ENCODE results near the gene SP110.
"Not testable (repeated sequence)": the region's sequence is repeated elsewhere in the genome, so short reads cannot be mapped to it uniquely, and the experiment has no call there.

The SP110 gene

DNA sequence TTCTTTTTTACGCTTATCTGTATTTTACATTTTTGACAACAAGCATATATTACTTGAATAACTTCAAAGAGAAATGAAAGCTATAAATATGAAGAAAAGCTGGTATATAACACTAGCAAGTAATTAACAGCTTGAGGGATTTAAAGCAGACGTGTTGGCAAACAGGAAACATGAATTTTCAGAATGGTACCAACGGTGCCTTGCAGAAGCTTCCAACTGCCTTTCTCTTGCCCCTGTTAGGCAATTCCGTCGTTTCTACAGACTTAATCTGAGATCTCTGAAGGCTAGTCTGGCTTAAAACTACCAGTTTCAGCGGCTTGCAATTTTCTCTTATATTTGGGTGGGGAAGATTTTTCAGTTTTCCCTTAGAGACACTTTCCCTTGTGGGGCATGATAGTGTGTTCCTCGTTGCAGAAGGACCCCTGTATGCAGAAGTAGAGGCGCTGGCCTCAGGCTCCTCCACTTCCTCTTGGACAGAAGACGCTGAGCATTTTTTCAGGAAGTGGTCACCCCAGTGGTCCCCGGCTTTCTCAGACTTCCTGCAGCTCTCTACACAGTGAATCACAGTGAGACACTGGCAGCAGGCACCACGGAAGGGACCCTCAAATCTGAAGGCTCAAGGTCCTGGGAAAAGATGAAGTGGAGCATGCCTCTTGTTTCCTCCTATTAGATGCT, 94.9 kb downstream of the SP110 start:
- DNase-seq: no peak
- Histone ChIP-seq H3K27me3 (no peaks in the 10 kb centered on the region), H3K4me3 (ENCODE audit: low read depth, low read length) (no peak overlapping the region), H3K4me1 (no peaks in the 10 kb centered on the region), H3K9me3 (no peaks in the 10 kb centered on the region), H3K36me3 (no peaks in the 10 kb centered on the region)
- TF ChIP-seq, protein P1, sequence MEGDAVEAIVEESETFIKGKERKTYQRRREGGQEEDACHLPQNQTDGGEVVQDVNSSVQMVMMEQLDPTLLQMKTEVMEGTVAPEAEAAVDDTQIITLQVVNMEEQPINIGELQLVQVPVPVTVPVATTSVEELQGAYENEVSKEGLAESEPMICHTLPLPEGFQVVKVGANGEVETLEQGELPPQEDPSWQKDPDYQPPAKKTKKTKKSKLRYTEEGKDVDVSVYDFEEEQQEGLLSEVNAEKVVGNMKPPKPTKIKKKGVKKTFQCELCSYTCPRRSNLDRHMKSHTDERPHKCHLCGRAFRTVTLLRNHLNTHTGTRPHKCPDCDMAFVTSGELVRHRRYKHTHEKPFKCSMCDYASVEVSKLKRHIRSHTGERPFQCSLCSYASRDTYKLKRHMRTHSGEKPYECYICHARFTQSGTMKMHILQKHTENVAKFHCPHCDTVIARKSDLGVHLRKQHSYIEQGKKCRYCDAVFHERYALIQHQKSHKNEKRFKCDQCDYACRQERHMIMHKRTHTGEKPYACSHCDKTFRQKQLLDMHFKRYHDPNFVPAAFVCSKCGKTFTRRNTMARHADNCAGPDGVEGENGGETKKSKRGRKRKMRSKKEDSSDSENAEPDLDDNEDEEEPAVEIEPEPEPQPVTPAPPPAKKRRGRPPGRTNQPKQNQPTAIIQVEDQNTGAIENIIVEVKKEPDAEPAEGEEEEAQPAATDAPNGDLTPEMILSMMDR (IDR thresholded peaks at IDR 0.05; ENCODE audit: low read depth, low read length): no peak

GRCh38 chr2:230124235-230124634, 95.5 kb downstream of the SP110 start:
- Histone ChIP-seq H3K36me3 (no peaks in the 10 kb centered on the region), H3K4me3 (ENCODE audit: low read depth, low read length) (no peak overlapping the region), H3K27me3 (no peaks in the 10 kb centered on the region), H3K9me3 (no peaks in the 10 kb centered on the region), H3K4me1 (no peaks in the 10 kb centered on the region)
- TF ChIP-seq, protein P1 (IDR thresholded peaks at IDR 0.05; ENCODE audit: low read depth, low read length): no peak
- DNase-seq: no peak

GRCh38 chr2:230120376-230120775, 99.4 kb downstream of the SP110 start:
- not testable (repeated sequence) for H3K27me3 ChIP-seq; H3K4me1 ChIP-seq; DNase-seq; H3K9me3 ChIP-seq; H3K36me3 ChIP-seq; H3K4me3 ChIP-seq (ENCODE audit: low read depth, low read length)

DNA sequence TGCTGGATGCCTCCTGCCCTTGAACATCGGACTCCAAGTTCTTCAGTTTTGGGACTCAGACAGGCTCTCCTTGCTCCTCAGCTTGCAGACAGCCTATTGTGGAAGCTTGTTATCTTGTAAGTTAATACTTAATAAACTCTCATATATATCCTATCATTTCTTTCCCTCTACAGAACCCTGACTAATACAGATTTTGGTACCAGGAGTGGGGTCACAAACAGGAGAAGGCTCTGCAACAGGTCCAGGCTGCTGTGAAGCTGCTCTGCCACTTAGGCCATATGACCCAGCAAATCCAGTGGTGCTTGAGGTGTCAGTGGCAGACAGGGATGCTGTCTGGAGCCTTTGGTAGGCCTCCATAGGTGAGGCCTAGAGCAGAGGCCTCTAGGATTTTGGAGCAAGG, 100.0 kb downstream of the SP110 start:
- H3K4me3 ChIP-seq (ENCODE audit: low read depth, low read length); DNase-seq; H3K36me3 ChIP-seq; H3K9me3 ChIP-seq; H3K4me1 ChIP-seq; H3K27me3 ChIP-seq: not testable (repeated sequence)
